Kidney capillary endothelial cell (primary cell): ENCODE results near the gene MANEAL.

ENCODE experiments used
- DNase-seq: peaks from one replicate; pipeline ENCODE4 v3.0.0-alpha.2; 2018; ENCODE audit warnings: low spot score

MANEAL gene

GRCh38 chr1:37782491-37782890, 11.2 kb upstream of the MANEAL start:
- no peak for DNase-seq

- DNase-seq, result no peak
Measured at GRCh38 chr1:37792943-37793686, 532 bp upstream of the MANEAL start.

DNA sequence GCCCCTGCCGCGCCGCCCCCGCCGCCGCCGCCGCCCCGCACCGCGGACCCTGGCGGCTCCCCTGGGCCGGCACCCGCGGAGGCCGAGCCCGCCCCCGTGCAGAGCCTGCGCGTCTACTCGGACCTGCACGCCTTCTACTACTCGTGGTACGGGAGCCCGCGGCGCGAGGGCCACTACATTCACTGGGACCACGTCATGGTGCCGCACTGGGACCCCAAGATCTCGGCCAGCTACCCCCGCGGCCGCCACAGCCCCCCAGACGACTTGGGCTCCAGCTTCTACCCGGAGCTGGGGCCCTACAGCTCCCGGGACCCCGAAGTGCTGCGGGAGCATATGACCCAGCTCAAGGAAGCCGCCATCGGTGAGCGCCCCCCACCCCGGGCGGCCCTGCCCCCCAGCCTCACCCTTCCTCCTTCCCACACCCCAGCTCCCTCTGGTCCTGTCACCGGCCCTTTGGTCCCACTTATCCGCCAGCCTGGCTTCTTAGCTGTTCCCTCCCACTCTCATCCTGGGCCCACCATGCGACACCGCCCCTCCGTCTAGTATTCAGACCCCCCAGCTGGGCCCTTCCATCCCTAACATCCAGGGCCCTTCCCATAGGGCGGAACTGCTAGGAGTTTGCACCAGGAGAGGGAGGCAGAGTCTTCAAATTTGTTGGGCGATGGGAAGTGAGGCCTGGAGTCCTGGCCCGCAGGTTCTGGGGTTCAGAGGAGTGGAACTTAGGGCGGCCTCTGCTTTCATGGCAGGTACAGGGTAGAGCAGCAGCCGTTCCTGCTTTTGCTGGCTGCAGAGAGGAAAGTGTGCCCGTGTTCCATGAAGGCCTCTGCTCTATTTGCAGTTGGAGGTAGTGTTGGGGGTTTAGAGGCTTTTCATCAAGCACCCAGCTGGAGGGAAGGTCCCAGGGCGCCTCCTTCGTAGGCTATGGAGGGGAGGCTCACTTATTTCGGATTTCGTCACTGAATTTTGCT, 1.0 kb downstream of the MANEAL start:
- DNase-seq, result no peak

GRCh38 chr1:37795340-37796125, 1.9 kb downstream of the MANEAL start:
- peak; percentile 48 for DNase-seq

DNA sequence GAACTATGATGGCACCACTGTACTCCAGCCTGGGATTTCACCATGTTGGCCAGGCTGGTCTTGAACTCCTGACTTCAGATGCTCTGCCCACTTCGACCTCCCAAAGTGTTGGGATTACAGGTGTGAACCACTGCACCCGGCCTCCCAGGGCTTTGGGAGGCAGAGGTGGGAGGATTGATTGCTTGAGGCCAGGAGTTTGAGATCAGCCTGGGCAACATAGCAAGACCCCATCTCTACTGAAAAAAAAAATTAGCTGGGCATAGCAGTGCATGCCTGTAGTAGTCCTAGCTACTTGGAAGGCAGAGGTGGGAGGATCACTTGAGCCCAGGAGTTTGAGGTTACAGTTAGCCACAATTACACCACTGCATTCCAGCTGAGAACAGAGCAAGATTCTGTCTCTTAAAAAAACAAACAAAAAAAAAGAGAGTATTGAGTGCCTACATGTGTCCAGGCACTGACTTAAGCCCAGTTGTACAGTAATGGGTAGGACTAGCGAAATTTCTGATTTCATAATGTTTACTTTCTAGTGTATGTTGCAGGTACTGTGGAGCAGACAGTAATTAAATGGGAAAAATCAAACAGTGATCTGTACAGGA, 4.2 kb downstream of the MANEAL start:
- DNase-seq, result no peak

DNA sequence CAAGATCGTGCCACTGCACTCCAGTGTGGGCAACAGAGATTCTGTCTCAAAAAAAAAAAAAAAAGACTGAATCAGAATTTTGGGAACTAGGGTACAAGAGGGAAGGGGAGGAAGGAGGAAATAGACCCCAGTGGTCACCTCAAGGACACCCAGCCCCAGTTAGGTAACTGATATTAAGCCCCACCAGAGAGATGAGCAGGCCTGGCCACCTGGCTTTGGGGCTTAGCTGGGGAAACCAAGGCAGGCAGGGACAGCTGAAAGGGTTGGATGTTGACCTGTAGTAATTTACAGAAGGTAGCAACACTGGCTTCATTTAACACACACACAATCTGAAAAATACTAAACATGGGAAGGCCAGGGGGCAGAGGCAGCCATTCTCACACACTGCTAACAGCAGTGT, 8.8 kb downstream of the MANEAL start:
- no peak for DNase-seq

GRCh38 chr1:37807220-37807554, 13.5 kb downstream of the MANEAL start:
- peak; percentile 12 for DNase-seq

DNA sequence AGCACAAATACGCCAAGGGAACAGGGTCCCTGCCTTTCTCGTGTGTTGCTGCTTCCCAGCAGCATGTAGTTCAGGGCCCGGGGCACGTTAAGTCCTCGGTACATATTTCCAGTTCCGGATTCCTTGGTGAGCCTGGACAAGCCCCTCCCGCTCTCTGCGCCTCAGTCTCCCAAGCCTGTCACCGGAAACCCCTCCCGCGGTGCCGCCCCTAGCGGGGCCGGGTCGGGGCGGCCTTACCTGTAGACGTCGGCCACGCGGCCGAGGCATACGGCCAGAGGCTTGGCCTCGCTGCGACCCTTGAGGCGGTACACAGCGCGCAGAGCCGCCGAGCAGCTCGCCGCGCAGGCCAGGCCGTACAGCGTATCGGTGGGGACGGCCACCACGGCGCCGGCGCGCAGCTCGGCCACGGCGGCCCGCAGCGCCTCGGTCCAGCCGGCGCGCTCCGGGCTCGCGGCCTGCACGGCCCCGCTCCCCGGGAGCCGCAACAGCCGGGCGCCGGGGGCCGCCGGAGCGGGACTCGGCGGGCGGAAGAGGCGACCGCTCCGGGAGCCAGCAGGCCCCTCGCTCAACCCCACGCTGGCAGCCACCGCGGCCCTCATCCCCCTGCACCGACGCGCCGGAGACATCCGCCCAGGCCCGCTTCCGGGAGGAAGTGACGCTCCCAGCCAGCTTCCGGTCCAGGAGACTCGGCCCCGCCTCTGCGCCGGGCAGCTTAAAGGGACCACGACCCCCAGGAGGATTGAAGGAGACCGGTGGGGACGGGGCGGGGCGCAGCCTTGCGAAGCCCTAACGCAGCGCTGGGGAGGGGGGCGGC, 14.1 kb downstream of the MANEAL start, which contains the start of the genes C1orf122 and YRDC:
Gene C1orf122, plus strand, starts transcription at position 236 of the 814 bp plus-strand sequence. CDS start 615 bp downstream, outside the sequence.
Gene YRDC, minus strand, starts transcription at position 654 of the 814 bp plus-strand sequence. Its CDS starts 28 bp downstream, at position 626.
- peak; percentile 91 for DNase-seq

DNA sequence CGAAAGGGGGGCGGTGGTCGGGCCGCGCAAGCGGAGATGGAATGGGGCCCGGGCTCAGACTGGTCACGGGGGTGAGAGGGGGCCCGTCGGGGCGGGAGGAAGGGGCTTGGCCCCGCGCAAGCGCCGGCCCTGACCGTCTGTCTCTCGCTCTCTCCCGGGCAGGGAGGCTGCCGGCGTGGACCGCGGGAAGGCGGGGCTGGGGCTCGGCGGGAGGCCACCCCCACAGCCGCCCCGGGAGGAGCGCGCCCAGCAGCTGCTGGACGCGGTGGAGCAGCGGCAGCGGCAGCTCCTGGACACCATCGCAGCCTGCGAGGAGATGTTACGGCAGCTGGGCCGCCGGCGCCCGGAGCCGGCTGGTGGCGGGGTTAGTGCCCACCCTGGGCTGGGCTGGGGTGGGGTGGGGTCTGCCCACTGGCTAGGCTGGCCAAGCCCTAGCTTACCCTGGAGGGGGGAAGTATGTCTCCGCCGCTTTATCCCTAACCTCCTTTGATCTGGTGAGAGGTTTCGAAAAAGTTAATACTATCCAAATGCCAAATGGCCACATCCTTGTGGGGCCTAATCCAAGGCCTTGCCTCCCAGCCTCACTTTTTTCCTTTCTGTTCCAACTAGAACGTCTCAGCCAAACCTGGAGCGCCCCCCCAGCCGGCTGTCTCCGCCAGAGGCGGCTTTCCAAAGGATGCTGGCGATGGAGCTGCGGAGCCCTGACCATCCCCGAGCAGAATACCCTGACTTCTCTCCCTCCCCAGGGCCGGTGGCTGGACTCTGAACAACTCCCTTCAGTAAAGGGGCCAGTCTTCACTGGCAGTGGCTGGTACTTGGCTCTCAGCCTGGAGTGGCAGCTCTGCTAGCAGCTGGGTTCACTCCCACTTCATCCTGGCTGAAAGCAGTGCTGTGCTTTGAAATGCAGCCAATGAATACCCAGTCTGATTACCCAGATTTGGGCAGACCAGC, 15.0 kb downstream of the MANEAL start:
- peak; percentile 75 for DNase-seq

GRCh38 chr1:37809942-37810341, 16.3 kb downstream of the MANEAL start:
- no peak for DNase-seq

DNA sequence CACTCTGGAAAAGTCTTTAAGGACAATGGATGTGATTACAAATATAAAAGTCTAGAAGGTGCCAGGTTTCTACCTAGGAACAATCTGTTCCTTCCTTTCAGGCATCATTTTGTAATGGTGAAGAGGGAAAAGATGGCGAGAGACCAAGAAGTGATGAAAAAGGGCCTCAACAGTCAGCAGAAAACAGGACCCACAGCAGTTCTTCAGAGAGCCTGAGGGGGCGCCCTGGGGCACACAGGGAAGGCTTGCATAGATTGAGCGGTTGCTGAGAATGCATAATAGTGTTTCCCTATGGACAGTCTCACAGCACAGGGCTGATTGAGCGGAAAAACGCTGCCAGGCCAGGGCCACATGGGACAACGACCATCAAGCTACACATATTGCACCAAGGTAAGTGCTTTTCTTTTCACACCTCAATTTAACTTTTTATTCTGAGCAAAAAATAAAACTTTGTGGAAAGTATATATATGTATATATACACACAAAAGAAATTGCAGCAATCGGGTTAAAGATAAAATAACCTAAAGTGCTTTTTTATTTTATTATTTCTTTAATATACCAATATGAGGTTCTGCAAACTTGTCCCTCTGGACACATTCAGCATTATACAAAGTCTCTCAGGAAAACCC, 17.5 kb downstream of the MANEAL start:
- peak; percentile 84 for DNase-seq

DNA sequence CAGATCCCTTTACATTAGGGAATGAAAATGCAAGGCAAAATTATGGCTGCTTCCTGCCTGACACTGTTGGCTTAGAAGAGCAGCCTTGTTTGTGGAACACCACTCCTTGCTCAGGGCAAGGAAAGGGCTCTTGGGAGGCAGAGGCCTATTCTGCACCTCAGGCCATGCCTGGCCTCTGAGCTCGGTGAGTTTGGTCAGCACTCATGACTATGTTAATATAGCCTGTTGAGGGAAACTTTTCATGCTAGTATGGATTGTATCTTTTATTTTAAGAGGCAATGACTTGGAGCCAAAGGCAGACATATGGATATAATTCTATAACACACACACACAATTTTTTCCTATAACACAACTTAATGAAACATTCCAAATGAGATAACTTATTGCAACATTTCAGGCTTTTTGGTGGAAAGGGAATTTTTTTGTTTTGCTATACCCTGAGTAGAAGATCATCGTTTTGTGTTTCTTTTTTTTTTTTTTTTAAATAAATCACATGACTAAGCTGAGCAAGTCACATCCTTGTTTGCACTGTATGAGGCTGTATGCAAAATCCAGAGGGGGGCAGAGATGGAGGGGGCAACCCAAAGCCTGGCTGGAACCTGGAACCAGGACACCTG, 20.0 kb downstream of the MANEAL start:
- DNase-seq, result no peak

DNA sequence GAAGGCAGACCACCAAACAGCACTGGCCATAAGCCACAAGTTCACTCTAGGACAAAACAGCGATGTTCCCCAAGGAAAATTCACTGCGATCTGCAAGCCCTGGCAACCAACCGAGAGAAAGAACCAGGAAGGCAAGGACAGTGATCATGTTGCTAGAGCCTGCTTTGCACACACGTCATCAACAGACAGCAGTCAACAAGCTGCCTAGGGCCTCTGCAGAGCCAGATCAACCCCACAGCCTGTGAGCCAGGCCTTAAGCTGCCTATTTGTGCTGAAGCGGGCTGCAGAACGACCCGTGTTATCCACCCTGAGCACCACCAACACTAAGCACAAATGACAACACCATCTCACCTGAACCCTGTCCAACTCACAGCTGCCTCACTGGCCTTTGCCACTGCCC, 20.6 kb downstream of the MANEAL start:
- no peak for DNase-seq

DNA sequence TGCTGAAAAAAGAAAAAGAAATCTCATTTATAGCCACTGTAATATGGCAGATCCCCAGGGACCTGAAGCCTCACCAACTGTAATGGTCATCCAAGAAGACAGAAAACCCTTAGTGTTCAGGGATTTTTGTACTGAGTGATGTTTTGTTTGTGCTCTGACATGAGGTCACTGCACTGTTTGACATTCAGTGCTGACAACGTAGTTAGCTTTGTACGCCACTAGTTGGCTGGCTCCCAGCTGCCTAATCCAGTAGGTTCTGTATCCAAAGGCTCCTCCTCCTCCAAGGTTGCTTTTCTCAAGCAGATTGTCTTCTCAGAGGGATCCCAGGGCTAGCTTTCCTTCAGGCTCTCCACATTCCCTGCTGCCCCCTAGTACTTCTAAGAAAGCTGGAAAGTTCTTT, 23.8 kb downstream of the MANEAL start:
- no peak for DNase-seq

- DNase-seq, result no peak
Measured at GRCh38 chr1:37821481-37821880, 27.8 kb downstream of the MANEAL start.

- DNase-seq, result no peak
Measured at GRCh38 chr1:37822906-37823815, 29.5 kb downstream of the MANEAL start.

DNA sequence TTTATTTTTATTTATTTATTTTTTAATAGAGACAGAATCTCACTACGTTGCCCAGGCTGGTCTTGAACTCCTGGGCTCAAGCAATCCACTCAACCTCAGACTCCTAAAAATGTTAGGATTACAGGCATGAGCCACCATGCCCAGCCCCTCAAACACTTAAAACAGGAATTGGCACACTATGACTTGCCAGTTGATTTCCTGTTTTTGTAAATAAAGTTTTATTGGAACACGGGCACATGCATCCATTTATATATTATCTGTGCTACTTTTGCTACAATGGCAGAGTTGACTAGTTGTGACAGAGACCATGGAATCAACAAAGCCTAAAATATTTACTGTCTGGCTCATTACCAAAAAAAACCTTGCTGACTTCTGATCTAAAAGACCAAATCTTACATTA, 30.4 kb downstream of the MANEAL start:
- DNase-seq, result no peak

DNA sequence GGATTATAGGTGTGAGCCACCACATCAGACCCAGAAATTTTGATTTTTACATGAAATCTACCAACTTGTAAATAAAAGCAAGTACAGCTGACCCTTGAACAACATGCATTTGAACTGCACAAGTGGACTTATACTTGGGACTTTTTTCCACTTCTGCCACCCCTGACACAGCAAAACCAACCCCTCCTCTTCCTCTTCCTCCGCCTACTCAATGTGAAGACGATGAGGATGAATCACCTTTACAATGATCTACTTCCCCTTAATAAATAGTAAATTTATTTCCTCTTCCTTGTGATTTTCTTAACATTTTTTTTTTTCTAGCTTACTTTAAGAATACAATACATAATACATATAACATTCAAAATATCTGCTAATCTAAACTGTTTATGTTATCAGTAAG, 31.9 kb downstream of the MANEAL start:
- DNase-seq, result no peak
